OCI-LY3 (cell line): ENCODE measurements around the gene CFAP99.

Experiments used
- CTCF ChIP-seq: fragments of 200-600, 300-600 bp; sonication (generic); IDR thresholded peaks from 2 replicates; pipeline ENCODE4 v1.5.1; 2014; ENCODE audit warnings: antibody characterized with exemption, low read length, low read depth
- EZH2phosphoT487 ChIP-seq: fragments of 200-600 bp; shearing (Covaris generic); IDR thresholded peaks from 2 replicates; pipeline ENCODE4 v1.6.1; 2018; ENCODE audit warnings: antibody characterized with exemption, mixed run types, low read depth

GRCh38 chr4:2390146-2390545 lies 28.6 kb upstream of the CFAP99 start:
- TF ChIP-seq CTCF (no peak), EZH2phosphoT487 (no peak)
